Stimulated activated effector memory CD8-positive, alpha-beta T cell treated with anti-CD3 and anti-CD28 coated beads, Interleukin-12 subunit alpha, Interleukin-12 subunit beta, amount 100 ng/mL, for 72 hours (primary cell): ENCODE measurements around the gene NR2C1.
"Not testable (repeated sequence)": the region's sequence is repeated elsewhere in the genome, so short reads cannot be mapped to it uniquely, and the experiment has no call there.

ENCODE experiments used
- ATAC-seq: fragments of 150-1000 bp; cut with Tn5 transposase; 2 replicates; pipeline ENCODE4 v1.10.0; 2021
- DNase-seq, 2 donors: peaks; one replicate each; pipeline ENCODE4 v3.0.0; 2021 to 2022; ENCODE audit warnings: low spot score in 2 of 2
- H3K27ac Mint-ChIP-seq: one replicate; pipeline ENCODE4 v1.8.0; 2022; ENCODE audit warnings: mild to moderate bottlenecking, mixed read lengths
- H3K36me3 Mint-ChIP-seq: one replicate; pipeline ENCODE4 v1.8.0; 2022; ENCODE audit warnings: mild to moderate bottlenecking, mixed read lengths
- H3K4me1 Mint-ChIP-seq: one replicate; pipeline ENCODE4 v1.8.0; 2022; ENCODE audit warnings: mixed read lengths
- H3K4me3 Mint-ChIP-seq: one replicate; pipeline ENCODE4 v1.8.0; 2022; ENCODE audit warnings: mild to moderate bottlenecking, mixed read lengths
- H3K9me3 Mint-ChIP-seq: one replicate; pipeline ENCODE4 v1.8.0; 2022; ENCODE audit warnings: mixed read lengths

Gene NR2C1

GRCh38 chr12:94997726-94998125 is 75.7 kb downstream of the NR2C1 start:
- ATAC-seq = no peak
- DNase-seq = no peak
- peaks cover 77% of the 10 kb centered on the region for H3K36me3 Mint-ChIP-seq
- H3K4me3 Mint-ChIP-seq = no peak overlapping the region
- H3K9me3 Mint-ChIP-seq = no peaks in the 10 kb centered on the region
- peaks cover 33% of the 10 kb centered on the region for H3K4me1 Mint-ChIP-seq
- H3K27ac Mint-ChIP-seq = no peak overlapping the region

GRCh38 chr12:94997061-94997460 is 76.4 kb downstream of the NR2C1 start:
- DNase-seq (no peak), ATAC-seq (no peak)
- Mint-ChIP-seq H3K36me3 (peaks cover 77% of the 10 kb centered on the region), H3K4me3 (no peak overlapping the region), H3K9me3 (no peaks in the 10 kb centered on the region), H3K27ac (no peak overlapping the region), H3K4me1 (peaks cover 29% of the 10 kb centered on the region)

GRCh38 chr12:94994312-94994711 is 79.1 kb downstream of the NR2C1 start:
- Mint-ChIP-seq H3K36me3 (peaks cover 74% of the 10 kb centered on the region), H3K4me3 (no peak overlapping the region), H3K4me1 (peaks cover 30% of the 10 kb centered on the region), H3K27ac (no peak overlapping the region), H3K9me3 (no peaks in the 10 kb centered on the region)
- no peak for DNase-seq
- ATAC-seq = no peak

GRCh38 chr12:94993855-94994254 is 79.6 kb downstream of the NR2C1 start:
- DNase-seq, H3K27ac Mint-ChIP-seq, H3K9me3 Mint-ChIP-seq, H3K4me3 Mint-ChIP-seq, ATAC-seq: not testable (repeated sequence)
- Mint-ChIP-seq H3K4me1 (peaks cover 30% of the 10 kb centered on the region), H3K36me3 (peaks cover 69% of the 10 kb centered on the region)

- peaks cover 57% of the 10 kb centered on the region for H3K36me3 Mint-ChIP-seq
- peak overlapping the region; percentile 41 for H3K27ac Mint-ChIP-seq
- H3K4me3 Mint-ChIP-seq = no peak overlapping the region
- H3K4me1 Mint-ChIP-seq = peaks cover 28% of the 10 kb centered on the region
- ATAC-seq = peak; percentile 31
- no peak for DNase-seq
- H3K9me3 Mint-ChIP-seq = no peaks in the 10 kb centered on the region
These were observed 83.2 kb downstream of the NR2C1 start for GRCh38 chr12:94990222-94990621.

GRCh38 chr12:94988471-94988870 is 84.9 kb downstream of the NR2C1 start:
- peak overlapping the region; percentile 41 for H3K27ac Mint-ChIP-seq
- no peaks in the 10 kb centered on the region for H3K9me3 Mint-ChIP-seq
- DNase-seq = no peak
- peaks cover 33% of the 10 kb centered on the region for H3K4me1 Mint-ChIP-seq
- no peak overlapping the region for H3K4me3 Mint-ChIP-seq
- H3K36me3 Mint-ChIP-seq = peaks cover 63% of the 10 kb centered on the region
- no peak for ATAC-seq

GRCh38 chr12:94987801-94988200 is 85.6 kb downstream of the NR2C1 start:
- Mint-ChIP-seq H3K9me3 (no peaks in the 10 kb centered on the region), H3K36me3 (peaks cover 58% of the 10 kb centered on the region), H3K4me1 (peaks cover 40% of the 10 kb centered on the region), H3K4me3 (no peak overlapping the region), H3K27ac (peak overlapping the region; percentile 35)
- DNase-seq (no peak), ATAC-seq (no peak)

GRCh38 chr12:94987076-94987669 is 86.2 kb downstream of the NR2C1 start:
- H3K9me3 Mint-ChIP-seq = no peaks in the 10 kb centered on the region
- H3K4me3 Mint-ChIP-seq = no peak overlapping the region
- no peak for ATAC-seq
- DNase-seq = no peak
- peak overlapping the region; percentile 35 for H3K27ac Mint-ChIP-seq
- peaks cover 43% of the 10 kb centered on the region for H3K4me1 Mint-ChIP-seq
- H3K36me3 Mint-ChIP-seq = peaks cover 52% of the 10 kb centered on the region

GRCh38 chr12:94985099-94985498 is 88.3 kb downstream of the NR2C1 start:
- not testable (repeated sequence) for DNase-seq, H3K4me3 Mint-ChIP-seq, H3K9me3 Mint-ChIP-seq, H3K27ac Mint-ChIP-seq, ATAC-seq
- H3K4me1 Mint-ChIP-seq = peaks cover 39% of the 10 kb centered on the region
- peaks cover 45% of the 10 kb centered on the region for H3K36me3 Mint-ChIP-seq

GRCh38 chr12:94983321-94983720 is 90.1 kb downstream of the NR2C1 start:
- Mint-ChIP-seq H3K4me3 (no peak overlapping the region), H3K4me1 (peaks cover 24% of the 10 kb centered on the region)

GRCh38 chr12:94982456-94982855 is 91.0 kb downstream of the NR2C1 start:
- Mint-ChIP-seq H3K4me1 (peaks cover 23% of the 10 kb centered on the region), H3K9me3 (no peaks in the 10 kb centered on the region), H3K36me3 (peaks cover 41% of the 10 kb centered on the region), H3K27ac (no peak overlapping the region), H3K4me3 (no peak overlapping the region)
- no peak for ATAC-seq
- DNase-seq = no peak

More at GRCh38 chr12:94983321-94983720, 90.1 kb downstream of the NR2C1 start:
- Mint-ChIP-seq H3K9me3 (no peaks in the 10 kb centered on the region), H3K36me3 (peaks cover 41% of the 10 kb centered on the region), H3K27ac (peak overlapping the region; percentile 72)
- ATAC-seq (no peak), DNase-seq (no peak)

GRCh38 chr12:94980577-94980976 is 92.8 kb downstream of the NR2C1 start:
- ATAC-seq (no peak), DNase-seq (no peak)
- Mint-ChIP-seq H3K4me3 (no peak overlapping the region), H3K36me3 (peaks cover 34% of the 10 kb centered on the region), H3K9me3 (no peaks in the 10 kb centered on the region), H3K27ac (no peak overlapping the region), H3K4me1 (peaks cover 23% of the 10 kb centered on the region)

- ATAC-seq = no peak
- H3K9me3 Mint-ChIP-seq = no peaks in the 10 kb centered on the region
- DNase-seq = no peak
- H3K4me1 Mint-ChIP-seq = peaks cover 23% of the 10 kb centered on the region
- H3K27ac Mint-ChIP-seq = no peak overlapping the region
- H3K4me3 Mint-ChIP-seq = no peak overlapping the region
- peaks cover 27% of the 10 kb centered on the region for H3K36me3 Mint-ChIP-seq
These were observed 93.5 kb downstream of the NR2C1 start for GRCh38 chr12:94979941-94980340.

GRCh38 chr12:94977766-94978468 is 95.5 kb downstream of the NR2C1 start:
- H3K4me3 Mint-ChIP-seq = no peak overlapping the region
- H3K36me3 Mint-ChIP-seq = peaks cover 17% of the 10 kb centered on the region
- DNase-seq (no peak), ATAC-seq (no peak)
- H3K27ac Mint-ChIP-seq = no peak overlapping the region
- peaks cover 12% of the 10 kb centered on the region for H3K4me1 Mint-ChIP-seq
- H3K9me3 Mint-ChIP-seq = no peaks in the 10 kb centered on the region

- Mint-ChIP-seq H3K4me1 (peaks cover 6% of the 10 kb centered on the region), H3K4me3 (no peak overlapping the region), H3K9me3 (no peaks in the 10 kb centered on the region), H3K27ac (no peak overlapping the region), H3K36me3 (peaks cover 19% of the 10 kb centered on the region)
- DNase-seq (no peak), ATAC-seq (no peak)
These were observed 100.2 kb downstream of the NR2C1 start for GRCh38 chr12:94973221-94973620.

GRCh38 chr12:94972795-94973194 is 100.6 kb downstream of the NR2C1 start:
- Mint-ChIP-seq H3K4me1 (peaks cover 2% of the 10 kb centered on the region), H3K36me3 (peaks cover 19% of the 10 kb centered on the region), H3K9me3 (no peaks in the 10 kb centered on the region), H3K4me3 (no peak overlapping the region), H3K27ac (no peak overlapping the region)
- no peak for ATAC-seq
- DNase-seq = no peak
